HG03460 (cell line): ENCODE measurements around the gene POC5.
"Not testable (repeated sequence)": the region's sequence is repeated elsewhere in the genome, so short reads cannot be mapped to it uniquely, and the experiment has no call there.

Experiments
- ATAC-seq: cut with Tn5 transposase; IDR thresholded peaks from one replicate; pipeline ENCODE4 v1.9.1; 2021; ENCODE audit not compliant: unreplicated experiment

POC5 gene

GRCh38 chr5:75706016-75706415 lies 11.2 kb downstream of the POC5 start:
- ATAC-seq = no peak

DNA sequence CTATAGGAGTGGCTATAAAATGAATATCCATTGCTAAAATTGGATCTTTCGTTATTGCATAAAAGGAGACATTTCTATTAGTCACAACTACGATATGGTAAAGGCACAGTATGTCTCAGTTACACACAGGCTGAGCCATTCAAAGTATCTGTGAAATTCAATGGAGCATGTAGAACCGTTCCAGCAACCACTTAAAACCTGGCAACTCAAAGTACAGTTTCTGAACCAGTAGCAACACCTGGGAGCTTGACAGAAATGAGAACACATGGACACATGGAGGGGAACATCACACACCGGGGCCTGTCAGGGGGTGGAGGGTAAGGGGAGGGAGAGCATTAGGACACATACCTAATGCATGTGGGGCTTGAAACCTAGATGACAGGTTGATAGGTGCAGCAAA lies 15.4 kb downstream of the POC5 start:
- no peak for ATAC-seq

GRCh38 chr5:75695472-75696351 lies 21.5 kb downstream of the POC5 start:
- ATAC-seq = not testable (repeated sequence)

GRCh38 chr5:75694781-75695180 lies 22.5 kb downstream of the POC5 start:
- no peak for ATAC-seq

GRCh38 chr5:75690669-75691068 lies 26.6 kb downstream of the POC5 start:
- ATAC-seq = no peak

GRCh38 chr5:75686480-75686879 lies 30.8 kb downstream of the POC5 start:
- no peak for ATAC-seq

DNA sequence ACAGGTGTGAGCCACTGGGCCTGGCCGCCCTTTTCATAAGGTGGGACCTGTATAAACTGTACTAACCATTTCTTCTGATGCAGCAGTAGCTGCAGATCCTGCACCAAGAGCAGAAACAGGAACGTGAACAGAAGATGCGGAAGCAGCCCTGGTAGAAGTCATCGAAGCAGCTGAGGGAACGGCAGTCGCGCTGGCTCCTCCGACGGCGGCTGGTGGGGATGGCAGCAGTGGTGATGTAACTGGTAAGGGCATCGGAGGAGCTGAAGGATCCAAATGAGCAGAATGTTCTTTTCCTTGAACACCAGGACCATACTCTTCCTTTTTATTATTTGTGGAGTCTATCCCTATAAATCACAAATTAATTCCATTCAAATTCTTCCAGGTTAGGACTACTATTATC lies 32.1 kb downstream of the POC5 start:
- ATAC-seq = no peak

DNA sequence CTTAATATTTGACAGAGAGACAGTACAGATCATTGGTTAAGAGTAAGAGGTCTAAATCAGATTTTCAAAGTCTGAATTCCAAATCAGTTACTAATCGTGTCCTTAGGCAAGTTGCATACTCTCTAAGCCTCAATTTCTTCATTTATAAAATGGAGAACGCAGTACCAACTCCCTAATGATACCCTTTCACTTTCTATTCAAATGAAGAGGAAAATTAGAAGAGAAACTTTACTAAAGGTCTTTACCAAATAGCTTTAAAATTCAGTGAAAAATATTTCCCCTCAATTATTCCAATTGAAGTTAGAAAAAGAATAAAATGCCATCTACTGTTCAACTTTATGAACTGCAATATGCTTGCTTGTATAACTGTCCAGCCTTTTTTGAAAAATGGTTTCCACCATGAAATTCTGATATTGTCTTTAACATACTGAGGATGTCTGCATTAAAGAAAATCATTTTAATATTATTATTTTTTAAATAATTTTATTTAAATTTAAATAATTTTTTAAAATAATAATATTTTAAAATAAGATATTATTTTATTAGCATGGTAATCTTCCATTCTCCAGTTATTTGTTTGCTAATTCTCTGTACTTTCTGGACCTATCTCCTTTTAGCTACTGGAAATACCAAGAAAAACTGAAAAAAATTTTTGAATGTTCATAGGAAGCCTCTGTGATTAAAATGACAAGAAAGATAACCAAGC lies 36.0 kb downstream of the POC5 start:
- ATAC-seq = no peak

DNA sequence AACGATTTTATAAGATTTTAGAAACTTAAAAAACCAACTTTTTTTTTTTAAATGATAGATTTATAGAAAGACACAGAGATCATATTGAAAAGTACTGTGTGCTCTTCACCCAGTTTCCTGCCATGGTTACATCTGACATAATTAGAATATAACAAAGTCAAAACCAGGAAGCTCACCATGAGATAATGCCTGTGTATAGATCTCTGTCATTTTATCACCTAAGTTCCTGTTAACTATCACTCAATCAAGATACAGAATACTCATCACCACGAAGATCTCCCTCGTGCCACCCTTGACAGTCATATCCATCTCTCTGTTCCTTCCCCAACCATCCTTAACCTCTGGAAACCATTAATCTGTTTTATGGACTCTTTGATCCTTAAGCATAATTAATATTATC lies 39.1 kb downstream of the POC5 start:
- ATAC-seq = no peak

DNA sequence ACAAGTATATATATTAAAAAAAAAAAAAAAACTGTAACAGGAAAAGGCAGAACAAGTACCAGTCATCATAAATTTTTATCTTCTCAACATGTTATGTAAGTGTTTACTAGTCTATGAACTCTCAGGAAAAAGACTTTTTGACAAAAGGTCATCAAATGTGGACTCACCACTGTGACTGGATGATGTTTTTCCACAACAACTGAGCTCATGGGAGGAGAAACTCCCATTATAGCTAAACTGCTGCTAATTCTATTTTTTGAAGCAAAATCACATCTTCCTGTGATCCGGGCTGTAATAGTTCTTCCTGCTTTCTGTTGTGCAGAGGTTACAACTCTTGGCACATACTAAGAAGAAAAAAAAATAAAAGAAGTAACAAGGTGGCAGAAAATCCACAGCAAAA lies 39.6 kb downstream of the POC5 start:
- ATAC-seq = no peak

- no peak for ATAC-seq
Observed at GRCh38 chr5:75675783-75676182, 41.5 kb downstream of the POC5 start.

DNA sequence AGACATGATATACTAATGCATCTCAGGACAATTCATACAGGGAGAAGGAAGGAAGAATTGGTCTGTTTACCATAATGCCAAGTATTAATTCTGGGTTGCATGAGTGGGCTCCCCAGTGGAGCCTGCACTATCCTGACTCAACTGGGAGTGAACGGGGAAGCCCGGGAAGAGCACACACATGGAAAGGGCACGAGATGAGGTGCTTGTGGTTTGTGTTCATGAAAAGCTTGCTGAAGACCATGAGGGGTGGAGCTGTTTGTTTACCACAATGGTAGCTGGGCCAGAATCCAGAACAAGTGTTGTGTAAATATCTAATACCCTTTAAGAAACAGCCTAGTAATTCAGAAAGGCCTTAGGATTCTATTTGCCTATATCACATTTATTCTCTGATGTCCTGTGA lies 44.6 kb downstream of the POC5 start:
- ATAC-seq = no peak

GRCh38 chr5:75671506-75671905 lies 45.7 kb downstream of the POC5 start:
- ATAC-seq = no peak

DNA sequence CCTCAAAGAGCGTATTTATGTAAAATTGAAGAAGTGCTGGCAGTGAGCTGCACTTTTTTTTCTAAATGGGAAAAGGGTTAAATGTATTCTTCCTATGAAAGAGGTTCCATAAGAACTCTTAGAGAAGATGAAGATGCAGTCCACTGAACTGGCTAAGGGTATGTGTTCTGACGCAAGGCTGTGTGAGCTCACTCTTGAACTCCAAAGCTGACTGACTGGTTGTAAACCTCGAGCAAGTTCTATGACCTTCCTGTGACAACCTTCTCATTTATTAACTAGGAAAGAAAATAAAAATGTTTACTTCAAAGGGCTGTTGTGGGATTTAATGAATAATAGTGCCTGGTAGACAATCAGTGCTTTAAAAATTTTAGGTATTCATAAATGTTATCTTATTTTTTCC lies 46.7 kb downstream of the POC5 start:
- no peak for ATAC-seq

DNA sequence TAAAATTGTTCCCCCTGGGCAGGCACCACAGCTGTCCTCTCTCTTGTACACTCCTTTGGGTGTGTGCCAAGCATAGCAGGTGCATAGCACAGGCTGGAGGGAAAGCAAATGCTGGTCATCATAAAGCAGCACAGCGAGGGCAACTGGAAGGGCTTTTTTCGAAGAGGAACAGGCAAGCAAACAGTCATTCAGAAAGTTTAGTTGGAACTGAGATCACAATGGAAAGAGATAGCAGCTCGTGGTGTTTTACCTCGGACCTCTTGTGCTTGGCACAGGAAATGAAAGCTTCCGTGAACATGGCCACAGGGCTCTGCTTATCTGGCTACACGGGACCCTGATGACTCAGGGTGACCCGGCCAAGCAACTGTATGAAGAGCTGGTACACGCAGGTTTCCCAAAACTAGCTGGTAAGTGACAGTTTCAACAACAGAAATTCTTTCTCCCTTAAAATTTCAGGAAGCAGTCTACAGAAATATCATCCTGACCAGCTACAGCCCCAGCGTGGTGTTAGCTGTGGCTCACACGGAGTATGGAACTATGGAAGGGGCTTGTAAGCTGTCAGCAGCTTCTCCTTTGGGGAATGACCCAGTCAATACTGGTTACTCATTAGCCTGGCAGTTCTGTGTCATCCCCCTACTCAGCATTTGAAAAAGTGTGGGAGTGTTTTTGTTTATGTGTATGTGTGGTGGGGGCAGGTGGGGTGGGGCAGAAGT lies 48.1 kb downstream of the POC5 start:
- ATAC-seq = peak; percentile 92

- ATAC-seq = no peak
Observed at GRCh38 chr5:75668445-75668844, 48.8 kb downstream of the POC5 start.

DNA sequence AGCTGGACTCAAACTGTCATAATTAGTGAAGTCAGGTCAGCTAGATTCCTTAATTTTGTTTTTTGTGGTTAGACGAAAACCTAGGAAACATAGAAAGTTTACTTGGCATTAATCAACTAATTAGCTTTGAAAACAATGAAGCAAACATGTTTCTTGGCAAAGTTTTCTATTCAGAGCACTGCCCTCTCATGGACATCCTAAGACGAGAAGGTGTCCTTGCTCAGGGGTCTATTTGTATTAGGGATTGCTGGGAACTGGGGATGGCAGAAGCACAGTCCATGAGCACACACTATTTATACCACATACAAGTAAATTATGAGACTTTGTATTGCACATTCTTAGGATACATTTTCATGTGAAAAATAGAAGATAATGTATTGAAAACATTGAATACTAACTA lies 49.7 kb downstream of the POC5 start:
- ATAC-seq = no peak

DNA sequence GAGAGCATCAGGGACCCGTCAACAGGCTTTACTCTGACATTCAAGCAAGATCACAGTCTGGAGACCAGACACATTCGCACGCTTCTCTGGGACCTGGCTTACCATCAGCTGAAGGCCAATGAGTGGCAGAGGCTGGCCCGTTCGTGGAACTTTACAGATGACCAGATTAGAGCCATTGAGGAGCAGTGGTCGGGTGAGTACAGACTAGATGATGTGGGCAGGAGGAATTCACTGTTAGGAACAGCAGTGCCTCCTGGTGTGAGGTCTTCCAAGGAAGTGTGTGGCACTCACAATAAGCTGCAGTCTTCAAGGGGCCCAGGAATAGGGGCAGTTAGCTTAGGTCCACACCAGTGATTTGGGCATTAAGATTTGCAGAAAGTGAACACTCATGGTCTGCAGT lies 50.4 kb downstream of the POC5 start:
- no peak for ATAC-seq

DNA sequence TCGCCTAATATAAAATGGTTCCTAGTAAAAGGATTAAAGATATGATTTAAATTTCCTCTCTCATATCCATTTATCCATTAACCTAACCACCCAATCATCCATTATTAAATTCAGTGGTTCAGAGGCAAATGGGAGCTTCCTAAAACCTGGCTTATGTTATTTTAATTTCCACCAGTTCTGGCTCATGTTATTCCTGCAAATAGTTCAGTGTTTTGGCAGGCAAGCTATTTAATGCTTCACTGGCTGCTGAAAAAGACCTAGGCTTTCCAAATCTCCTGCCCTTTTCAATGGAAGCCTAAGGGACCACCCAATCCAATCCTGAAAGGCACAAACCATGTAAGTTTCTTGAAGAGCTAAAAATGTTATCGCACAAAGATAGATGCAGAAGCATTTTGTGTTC lies 52.3 kb downstream of the POC5 start:
- no peak for ATAC-seq

- no peak for ATAC-seq
Observed at GRCh38 chr5:75663579-75664284, 53.5 kb downstream of the POC5 start.

- ATAC-seq = no peak
Observed at GRCh38 chr5:75662061-75662460, 55.2 kb downstream of the POC5 start.
